GM12878 (cell line): ENCODE measurements around the gene TIRAP.

Source experiments
- EZH2 ChIP-seq: IDR thresholded peaks from 2 replicates; pipeline ENCODE4 v1.6.1; 2012; ENCODE audit warnings: low read depth, mild to moderate bottlenecking, control low read depth, inconsistent platforms, low read length, borderline replicate concordance; ENCODE audit not compliant: control insufficient read depth
- NBN ChIP-seq: fragments of 450-650 bp; IDR thresholded peaks from 2 replicates; pipeline ENCODE4 v1.6.1; 2016
- NFXL1 ChIP-seq: fragments of 450-650 bp; IDR thresholded peaks from 2 replicates; pipeline ENCODE4 v1.6.1; 2017; ENCODE audit warnings: antibody characterized with exemption, mild to moderate bottlenecking, borderline replicate concordance
- POLR2A ChIP-seq: IDR thresholded peaks from 2 replicates; pipeline ENCODE4 v1.6.1; 2011; ENCODE audit warnings: low read depth, mild to moderate bottlenecking, low read length
- POLR2AphosphoS2 ChIP-seq: IDR thresholded peaks from 2 replicates; pipeline ENCODE4 v1.6.1; 2011; ENCODE audit warnings: low read depth, mild to moderate bottlenecking, low read length, improper control_type of control experiment, moderate library complexity
- ZNF207 ChIP-seq: fragments of 450-650 bp; IDR thresholded peaks from 2 replicates; pipeline ENCODE4 v1.6.1; 2014; ENCODE audit warnings: antibody characterized with exemption, mild to moderate bottlenecking, borderline replicate concordance
- ZNF274 ChIP-seq: IDR thresholded peaks from one replicate; pipeline ENCODE4 v1.8.0; 2011; ENCODE audit not compliant: insufficient read length, insufficient read depth

GRCh38 chr11:126277780-126278179 lies 5.1 kb upstream of the TIRAP start:
- TF ChIP-seq ZNF207 (no peak), NFXL1 (no peak), EZH2 (no peak), POLR2AphosphoS2 (no peak), ZNF274 (no peak), NBN (no peak), POLR2A (no peak)
